ENCODE results near the gene FOXC1.
A peak's percentile ranks its signal among the peaks of the same experiment; 100 is the strongest.

The FOXC1 gene

DNA sequence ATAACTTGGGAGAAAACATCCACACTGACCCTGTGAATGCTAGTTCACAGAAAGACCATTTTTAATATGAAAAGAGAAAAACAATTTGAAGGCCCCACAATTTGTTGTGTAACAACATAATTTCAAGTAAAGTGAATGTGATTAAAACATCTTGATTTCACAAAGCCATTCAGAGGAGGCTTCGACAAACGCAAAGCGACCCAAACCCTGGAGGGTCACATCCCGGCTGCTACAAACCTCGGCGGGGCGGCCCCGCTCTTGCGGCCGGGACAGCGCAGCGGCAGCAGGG, 14.0 kb downstream of the FOXC1 start:
- DNase-seq (ENCODE audit: low spot score): no peak

DNA sequence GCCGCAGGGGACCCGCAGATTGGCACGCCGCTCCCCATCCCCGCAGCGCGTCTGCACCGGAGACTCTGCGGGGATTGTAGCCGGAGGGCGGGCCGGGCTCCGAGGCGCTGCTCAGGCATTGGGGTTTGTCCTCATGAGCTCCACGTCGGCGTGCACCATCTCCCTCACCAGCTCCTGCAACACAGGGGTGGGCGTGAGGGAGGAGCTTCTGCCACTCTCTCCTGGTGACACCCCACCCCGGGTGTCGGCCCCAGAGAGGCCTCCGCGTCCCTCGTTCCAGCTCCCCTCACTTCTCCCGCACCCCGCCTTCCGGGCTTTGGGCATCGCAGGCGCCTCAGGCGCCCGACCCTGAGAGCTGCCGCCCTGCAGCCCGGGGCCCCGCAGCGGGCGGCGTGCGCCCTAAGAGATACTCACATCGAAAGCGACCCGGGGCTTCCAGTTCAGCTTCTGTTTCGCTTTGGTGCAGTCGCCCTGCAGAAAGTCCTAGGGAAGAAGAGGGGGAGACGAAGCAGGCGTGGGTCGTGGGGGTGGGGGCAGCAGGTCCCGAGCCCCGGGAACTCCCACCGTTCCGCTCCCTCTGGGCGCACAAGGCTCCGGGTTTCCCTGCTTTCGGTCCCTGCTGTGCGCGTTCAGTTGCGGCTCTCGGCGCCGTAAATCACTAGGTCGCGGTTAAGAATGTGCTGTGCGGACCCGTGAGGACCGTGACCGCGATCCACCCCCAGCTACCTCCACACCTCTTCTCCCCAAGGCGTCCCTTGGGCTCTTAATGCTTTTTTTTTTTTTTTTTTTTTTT, 14.5 kb downstream of the FOXC1 start:
- peak; percentile 38 for DNase-seq (ENCODE audit: low spot score)

- DNase-seq (ENCODE audit: low spot score): peak; percentile 76
These were observed 15.4 kb downstream of the FOXC1 start for GRCh38 chr6:1624851-1625781.

DNA sequence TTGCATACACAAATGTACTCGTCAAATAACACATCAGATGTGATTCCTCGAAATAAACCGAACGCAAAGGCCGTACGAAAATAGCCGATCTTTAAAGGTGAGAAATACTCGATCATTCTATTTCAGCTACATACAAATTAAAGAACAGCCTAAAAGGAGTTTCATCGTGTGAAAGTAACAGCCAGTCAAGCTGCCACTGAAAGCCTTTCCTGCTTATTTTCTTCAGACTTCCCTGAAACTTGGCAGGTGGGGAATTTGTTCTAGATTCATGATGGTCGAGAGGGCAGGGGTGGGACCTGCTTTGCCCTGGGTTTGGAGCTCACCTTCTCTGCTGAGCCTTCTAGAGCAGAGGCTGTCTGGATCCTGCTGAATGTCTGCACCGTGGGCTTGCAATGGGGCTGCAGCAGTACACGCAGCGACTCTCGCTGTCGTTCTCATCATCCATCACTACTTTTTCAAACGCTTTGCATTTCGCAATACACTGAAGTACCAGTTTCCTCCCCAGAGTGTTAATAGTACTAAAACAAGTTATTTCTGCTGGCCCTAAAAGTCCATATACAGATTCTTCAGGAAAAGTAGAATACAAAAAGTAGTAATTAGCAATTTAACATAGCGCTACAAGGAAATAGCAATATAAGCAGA, 16.2 kb downstream of the FOXC1 start:
- no peak for DNase-seq (ENCODE audit: low spot score)

- no peak for DNase-seq (ENCODE audit: low spot score)
These were observed 16.8 kb downstream of the FOXC1 start for GRCh38 chr6:1626481-1626880.

DNA sequence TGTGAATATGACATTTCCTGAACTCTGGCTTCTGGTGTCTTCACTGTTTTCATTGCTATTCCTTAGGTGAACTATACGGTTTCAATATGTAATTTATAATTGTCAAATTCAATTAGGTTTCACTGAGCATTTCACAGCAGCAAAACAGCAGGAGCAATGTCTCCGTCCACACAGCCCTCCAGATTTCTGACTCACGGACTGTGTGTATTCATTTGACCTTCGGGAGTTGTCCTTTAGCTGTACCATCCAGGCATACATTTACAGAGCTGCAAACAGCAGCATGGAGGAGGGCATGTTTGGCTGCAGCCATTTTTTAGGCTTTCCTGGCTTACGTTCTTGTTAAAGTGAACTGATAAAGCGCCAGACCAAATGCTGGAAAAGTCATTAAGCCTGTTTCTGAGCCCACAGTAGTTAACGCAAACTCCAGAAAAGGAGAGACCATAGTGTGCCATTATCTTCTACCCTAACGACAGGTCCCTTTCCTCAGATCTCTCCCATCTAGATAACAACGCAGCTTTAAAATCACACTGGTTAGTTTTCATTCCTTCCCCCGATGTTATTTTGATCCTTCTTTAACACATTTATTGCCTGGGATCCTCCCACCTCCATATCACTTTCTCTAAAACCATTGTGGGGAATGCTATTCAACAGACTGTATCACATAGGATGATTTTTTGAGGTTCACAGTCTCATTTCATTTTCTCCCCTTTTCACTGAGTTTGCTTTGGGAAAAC, 18.3 kb downstream of the FOXC1 start:
- DNase-seq (ENCODE audit: low spot score): no peak

- no peak for DNase-seq (ENCODE audit: low spot score)
These were observed 19.6 kb downstream of the FOXC1 start for GRCh38 chr6:1629316-1629715.

GRCh38 chr6:1630212-1630770, 20.6 kb downstream of the FOXC1 start:
- DNase-seq (ENCODE audit: low spot score): no peak

DNA sequence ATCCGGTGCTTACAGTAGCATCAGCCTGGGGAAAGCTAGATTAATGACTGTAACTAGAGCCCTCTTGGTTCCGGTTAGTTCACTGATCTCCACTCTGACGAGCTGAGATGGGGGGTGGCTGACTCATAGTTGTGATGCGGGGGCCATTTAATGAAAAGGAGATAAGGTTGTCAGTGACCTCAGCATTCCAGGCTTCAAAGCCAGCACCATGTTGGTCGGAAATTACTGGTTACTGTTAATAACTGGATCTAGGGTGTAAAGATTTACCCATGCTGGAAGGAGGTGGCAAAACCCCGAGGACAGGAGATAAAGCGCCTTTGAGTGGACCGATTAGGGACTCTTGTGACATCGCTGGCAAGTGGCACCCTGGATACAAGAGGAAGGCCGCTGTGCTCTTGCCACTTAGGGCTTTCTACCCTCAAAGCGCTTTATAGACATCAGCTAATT, 21.1 kb downstream of the FOXC1 start:
- DNase-seq (ENCODE audit: low spot score): no peak

- DNase-seq (ENCODE audit: low spot score): no peak
These were observed 21.5 kb downstream of the FOXC1 start for GRCh38 chr6:1631251-1631650.

GRCh38 chr6:1633366-1634021, 23.8 kb downstream of the FOXC1 start:
- DNase-seq (ENCODE audit: low spot score): no peak

GRCh38 chr6:1634081-1634480, 24.4 kb downstream of the FOXC1 start:
- no peak for DNase-seq (ENCODE audit: low spot score)

DNA sequence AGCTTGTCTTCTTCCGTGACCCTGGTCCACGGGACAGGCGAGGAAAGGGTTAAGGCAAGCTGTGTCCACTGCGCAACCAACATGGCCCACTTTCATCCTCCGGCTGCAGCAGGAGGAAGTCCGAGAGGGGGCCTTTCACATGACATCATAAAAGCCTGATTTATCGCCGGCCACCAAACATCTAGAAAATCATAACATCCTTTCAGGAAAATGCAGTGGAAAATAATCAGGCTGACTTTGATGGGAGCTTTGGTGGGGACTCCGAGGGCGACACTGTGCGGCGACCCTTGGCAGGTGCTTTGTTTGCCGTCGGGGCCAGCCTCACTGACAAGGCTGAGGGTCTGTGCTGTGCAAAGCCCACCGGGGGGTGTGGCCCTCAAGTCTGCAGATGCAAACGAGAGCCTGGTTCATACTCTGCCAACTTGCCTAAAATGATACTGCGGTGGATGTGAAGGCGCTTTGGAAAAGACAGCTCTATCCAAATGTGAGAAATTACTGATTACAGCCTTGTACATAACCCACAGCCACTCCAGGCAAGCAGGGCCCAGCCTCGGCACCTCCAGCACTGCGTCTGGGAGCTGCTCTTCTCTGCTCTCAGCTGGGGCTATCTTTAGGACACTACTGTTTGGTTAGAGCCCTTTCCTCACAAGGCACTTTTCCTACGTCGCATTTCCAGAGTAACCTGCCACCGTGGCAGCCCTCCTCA, 25.7 kb downstream of the FOXC1 start:
- DNase-seq (ENCODE audit: low spot score): no peak

DNA sequence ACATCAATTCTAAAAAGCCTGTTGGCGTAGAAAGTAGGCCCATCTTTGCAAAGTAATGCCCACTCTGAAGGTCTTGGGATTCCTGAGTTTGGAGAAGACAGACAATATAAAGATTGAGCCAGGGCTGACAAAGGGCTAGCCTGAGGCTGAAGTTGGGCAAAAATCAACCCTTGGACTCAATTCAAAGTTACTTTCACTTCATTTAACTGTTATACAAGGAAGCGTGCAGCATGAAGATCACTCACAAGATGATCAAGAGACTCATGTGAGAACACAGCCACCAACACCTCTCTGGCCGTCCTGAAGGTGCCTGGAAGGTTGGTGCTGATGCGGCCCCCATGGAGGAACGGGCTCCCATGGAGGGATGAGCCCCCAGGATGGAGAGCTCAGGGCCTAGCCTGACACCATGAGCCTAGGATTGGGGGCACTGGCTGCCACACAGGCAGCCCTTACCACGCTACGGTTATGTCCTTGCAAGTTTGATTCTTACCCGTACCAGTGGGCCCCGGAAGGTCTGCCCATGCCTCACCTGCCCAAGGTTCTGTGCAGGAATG, 26.6 kb downstream of the FOXC1 start:
- DNase-seq (ENCODE audit: low spot score): no peak

- DNase-seq (ENCODE audit: low spot score): no peak
These were observed 27.5 kb downstream of the FOXC1 start for GRCh38 chr6:1636971-1637871.

- DNase-seq (ENCODE audit: low spot score): no peak
These were observed 29.7 kb downstream of the FOXC1 start for GRCh38 chr6:1639430-1639829.

DNA sequence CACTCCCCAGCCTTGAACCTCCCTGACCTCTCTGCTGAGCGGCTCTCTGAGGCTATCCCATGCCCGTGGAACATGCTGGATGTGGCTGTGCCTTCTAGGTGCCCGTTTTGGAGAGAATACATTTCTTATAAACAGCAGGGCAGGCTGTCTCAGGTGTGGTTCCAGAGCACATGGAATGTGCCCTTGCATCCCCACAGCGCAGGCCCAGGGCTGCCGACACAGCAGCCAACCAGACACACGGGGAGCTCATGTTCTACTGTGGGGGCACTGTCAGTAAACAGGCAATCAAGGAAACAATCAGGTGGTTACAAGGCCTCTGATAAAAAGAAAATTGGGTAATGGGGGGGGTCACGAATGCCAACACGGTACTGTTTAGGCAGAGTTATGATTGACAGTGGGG, 30.8 kb downstream of the FOXC1 start:
- no peak for DNase-seq (ENCODE audit: low spot score)

DNA sequence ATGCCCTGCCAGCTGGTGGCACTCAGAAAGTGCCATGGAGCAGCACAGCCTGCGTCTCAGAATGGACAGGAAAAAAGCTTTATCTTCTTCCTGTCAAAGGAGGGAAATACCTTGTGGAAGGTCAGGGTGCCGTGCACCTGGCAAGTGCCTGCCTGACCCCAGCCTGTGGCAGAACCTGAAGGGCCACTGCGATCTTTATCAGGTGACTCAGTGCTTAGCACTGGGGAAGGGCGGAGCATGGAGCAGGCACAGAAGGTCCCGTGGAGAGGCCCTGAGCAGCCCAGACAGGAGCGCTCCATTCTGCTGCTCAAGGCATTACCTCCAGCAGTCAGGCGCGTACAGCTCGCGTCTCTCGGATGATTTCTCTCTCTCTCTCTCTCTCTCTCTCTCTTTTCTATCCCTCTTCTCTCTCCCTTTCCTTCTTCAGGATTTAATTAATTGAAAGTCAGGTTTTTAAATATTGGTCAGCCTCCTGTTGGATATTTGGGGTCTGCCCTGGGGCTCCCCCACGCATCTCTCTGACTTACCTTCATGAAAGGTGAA, 31.7 kb downstream of the FOXC1 start:
- DNase-seq (ENCODE audit: low spot score): no peak

- no peak for DNase-seq (ENCODE audit: low spot score)
These were observed 33.4 kb downstream of the FOXC1 start for GRCh38 chr6:1643111-1643510.
